HG02610 (cell line): ENCODE data around the gene PIP4K2C.
A peak's percentile ranks its signal among the peaks of the same experiment; 100 is the strongest.
"Not testable (repeated sequence)": the region's sequence is repeated elsewhere in the genome, so short reads cannot be mapped to it uniquely, and the experiment has no call there.

Experiments used
- ATAC-seq: cut with Tn5 transposase; IDR thresholded peaks from one replicate; pipeline ENCODE4 v1.9.1; 2021; ENCODE audit warnings: mild to moderate bottlenecking, moderate library complexity; ENCODE audit not compliant: unreplicated experiment

The PIP4K2C gene

GRCh38 chr12:57632958-57633840 lies 42.2 kb downstream of the PIP4K2C start, which contains the start of gene B4GALNT1:
B4GALNT1 (minus strand) TSS chr12:57633201; CDS start chr12:57632132, 1,069 bp downstream.
- peak; percentile 59 for ATAC-seq

- ATAC-seq = not testable (repeated sequence)
Measured at GRCh38 chr12:57636731-57637130, 45.7 kb downstream of the PIP4K2C start.

- no peak for ATAC-seq
Measured at GRCh38 chr12:57637364-57637763, 46.4 kb downstream of the PIP4K2C start.

GRCh38 chr12:57638096-57638495 lies 47.1 kb downstream of the PIP4K2C start:
- ATAC-seq = no peak

- ATAC-seq = no peak
Measured at GRCh38 chr12:57640175-57641042, 49.4 kb downstream of the PIP4K2C start.

GRCh38 chr12:57641699-57642442 lies 50.9 kb downstream of the PIP4K2C start:
- ATAC-seq = no peak

- not testable (repeated sequence) for ATAC-seq
Measured at GRCh38 chr12:57645990-57646658, 55.1 kb downstream of the PIP4K2C start.

GRCh38 chr12:57646659-57647049 lies 55.7 kb downstream of the PIP4K2C start:
- not testable (repeated sequence) for ATAC-seq
